Measurements from ENCODE around the gene PLCH2. TPM values are rescaled to one million over a fixed set of nuclear protein-coding genes. Genes with fewer than 3 reads are reported as not detected.

Gene PLCH2
- total and polyA plus RNA-seq, 4 donors: 0.33 to 1.3 (median 1.0) TPM; not detected in 1

DNA sequence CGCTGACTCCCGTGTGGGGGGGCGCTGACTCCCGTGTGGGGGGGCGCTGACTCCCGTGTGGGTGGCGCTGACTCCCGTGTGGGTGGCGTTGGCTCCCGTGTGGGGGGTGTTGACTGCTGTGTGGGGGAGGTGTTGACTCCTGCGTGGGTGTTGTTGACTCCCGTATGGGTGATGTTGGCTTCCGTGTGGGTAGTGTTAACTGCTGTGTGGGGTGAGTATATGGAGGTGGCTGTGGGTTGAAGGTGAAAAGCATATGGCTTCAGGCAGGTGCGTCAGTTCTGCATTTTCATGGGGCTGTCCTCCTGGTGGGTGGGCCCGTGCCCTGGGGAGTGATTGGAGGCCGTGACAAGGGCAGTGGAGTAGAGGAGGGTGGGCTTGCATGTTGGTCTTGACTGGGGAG lies 7.9 kb downstream of the PLCH2 start (continued):
- TF ChIP-seq REST (IDR thresholded peaks at IDR 0.05) (no peak), RXRA (IDR thresholded peaks at IDR 0.05) (no peak), SP1 (IDR thresholded peaks at IDR 0.05) (no peak), YY1 (IDR thresholded peaks at IDR 0.05) (no peak), NR2F2 (IDR thresholded peaks at IDR 0.05) (no peak)

- no peak for DNase-seq (ENCODE audit: low spot score)
- no peaks in the 10 kb centered on the region for H3K27me3 ChIP-seq (ENCODE audit: control insufficient read depth in 4 of 4, insufficient read depth in 4 of 4, low read length in 3 of 4)
- no peak overlapping the region for H3K9ac ChIP-seq (ENCODE audit: low read depth in 1 of 2, low read length in 2 of 2)
- TF ChIP-seq, protein P1, sequence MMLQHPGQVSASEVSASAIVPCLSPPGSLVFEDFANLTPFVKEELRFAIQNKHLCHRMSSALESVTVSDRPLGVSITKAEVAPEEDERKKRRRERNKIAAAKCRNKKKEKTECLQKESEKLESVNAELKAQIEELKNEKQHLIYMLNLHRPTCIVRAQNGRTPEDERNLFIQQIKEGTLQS (IDR thresholded peaks at IDR 0.05): no peak
- TF ChIP-seq HNF4A (conservative IDR thresholded peaks at IDR 0.05) (no peak), JUND (IDR thresholded peaks at IDR 0.05) (no peak), CTCF (IDR thresholded peaks at IDR 0.05; ENCODE audit: low read depth, low read length, missing input control) (no peak), SP1 (IDR thresholded peaks at IDR 0.05) (no peak), REST (IDR thresholded peaks at IDR 0.05) (no peak), YY1 (IDR thresholded peaks at IDR 0.05) (no peak), RXRA (IDR thresholded peaks at IDR 0.05) (no peak), NR2F2 (IDR thresholded peaks at IDR 0.05) (no peak), HNF4G (IDR thresholded peaks at IDR 0.05) (no peak), FOXA2 (IDR thresholded peaks at IDR 0.05) (no peak), RAD21 (IDR thresholded peaks at IDR 0.05) (no peak), GABPA (IDR thresholded peaks at IDR 0.05 in 1 of 2, conservative IDR thresholded peaks at IDR 0.05 in 1 of 2) (no peak), TAF1 (conservative IDR thresholded peaks at IDR 0.05) (no peak), FOXA1 (IDR thresholded peaks at IDR 0.05) (no peak), EGR1 (IDR thresholded peaks at IDR 0.05; ENCODE audit: low read depth in 2 of 2) (no peak), ZBTB33 (IDR thresholded peaks at IDR 0.05) (no peak)
- TF ChIP-seq, protein P2, sequence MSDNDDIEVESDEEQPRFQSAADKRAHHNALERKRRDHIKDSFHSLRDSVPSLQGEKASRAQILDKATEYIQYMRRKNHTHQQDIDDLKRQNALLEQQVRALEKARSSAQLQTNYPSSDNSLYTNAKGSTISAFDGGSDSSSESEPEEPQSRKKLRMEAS (IDR thresholded peaks at IDR 0.05): no peak
- H3K4me3 ChIP-seq (ENCODE audit: low read depth in 1 of 3, low read length in 3 of 3): no peak overlapping the region
- H3K27ac ChIP-seq (ENCODE audit: low read depth in 1 of 2, low read length in 2 of 2): no peak overlapping the region
- H3K9me3 ChIP-seq (ENCODE audit: control insufficient read depth in 4 of 4, low read length in 3 of 4): peaks cover 0 to 9% (median 1%) of the 10 kb centered on the region in 4 donors
- no peaks in the 10 kb centered on the region for H3K36me3 ChIP-seq (ENCODE audit: control insufficient read depth in 4 of 4, insufficient read depth in 3 of 4, low read depth in 1 of 4, low read length in 3 of 4)
- WGBS: 87% methylated on average over 4 of the region's 4 CpGs
- no peaks in the 10 kb centered on the region for H3K4me1 ChIP-seq (ENCODE audit: control insufficient read depth in 4 of 4, insufficient read depth in 4 of 4, low read length in 3 of 4)
Measured at GRCh38 chr1:2486041-2486440, 10.0 kb downstream of the PLCH2 start.

Data from liver (tissue), 9 donors.